Measurements from ENCODE around the gene NRDC. TPM values are rescaled to one million over a fixed set of nuclear protein-coding genes. Genes with fewer than 3 reads are reported as not detected.

NRDC gene
- total RNA-seq, 1 experiment from 2014 or later, result 176 TPM

DNA sequence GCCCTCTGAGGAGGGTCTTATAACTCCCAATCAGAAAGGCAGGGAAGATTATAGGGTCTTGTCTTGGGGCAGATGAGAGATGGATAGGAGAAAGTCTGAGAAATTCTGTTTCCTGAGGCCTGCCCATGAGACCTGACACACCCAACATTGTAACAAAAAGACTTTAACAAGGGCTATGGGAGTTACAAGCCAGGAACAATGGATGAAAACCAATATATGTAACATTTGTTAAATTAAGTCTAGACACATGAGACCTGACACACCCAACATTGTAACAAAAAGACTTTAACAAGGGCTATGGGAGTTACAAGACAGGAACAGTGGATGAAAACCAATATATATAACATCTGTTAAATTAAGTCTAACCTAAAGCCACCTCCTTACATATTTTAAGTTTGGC lies 21.8 kb downstream of the NRDC start:
- Mint-ChIP-seq H3K27me3 (ENCODE audit: insufficient read depth, unreplicated experiment) (no peaks in the 10 kb centered on the region), H3K36me3 (ENCODE audit: insufficient read depth, unreplicated experiment) (peaks cover 31% of the 10 kb centered on the region), H3K27ac (ENCODE audit: low read depth, unreplicated experiment) (no peak overlapping the region), H3K4me3 (ENCODE audit: unreplicated experiment) (no peak overlapping the region), H3K9me3 (ENCODE audit: unreplicated experiment) (no peaks in the 10 kb centered on the region), H3K4me1 (ENCODE audit: insufficient read depth, unreplicated experiment) (no peaks in the 10 kb centered on the region)
- TF ChIP-seq, protein P1, sequence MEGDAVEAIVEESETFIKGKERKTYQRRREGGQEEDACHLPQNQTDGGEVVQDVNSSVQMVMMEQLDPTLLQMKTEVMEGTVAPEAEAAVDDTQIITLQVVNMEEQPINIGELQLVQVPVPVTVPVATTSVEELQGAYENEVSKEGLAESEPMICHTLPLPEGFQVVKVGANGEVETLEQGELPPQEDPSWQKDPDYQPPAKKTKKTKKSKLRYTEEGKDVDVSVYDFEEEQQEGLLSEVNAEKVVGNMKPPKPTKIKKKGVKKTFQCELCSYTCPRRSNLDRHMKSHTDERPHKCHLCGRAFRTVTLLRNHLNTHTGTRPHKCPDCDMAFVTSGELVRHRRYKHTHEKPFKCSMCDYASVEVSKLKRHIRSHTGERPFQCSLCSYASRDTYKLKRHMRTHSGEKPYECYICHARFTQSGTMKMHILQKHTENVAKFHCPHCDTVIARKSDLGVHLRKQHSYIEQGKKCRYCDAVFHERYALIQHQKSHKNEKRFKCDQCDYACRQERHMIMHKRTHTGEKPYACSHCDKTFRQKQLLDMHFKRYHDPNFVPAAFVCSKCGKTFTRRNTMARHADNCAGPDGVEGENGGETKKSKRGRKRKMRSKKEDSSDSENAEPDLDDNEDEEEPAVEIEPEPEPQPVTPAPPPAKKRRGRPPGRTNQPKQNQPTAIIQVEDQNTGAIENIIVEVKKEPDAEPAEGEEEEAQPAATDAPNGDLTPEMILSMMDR (IDR thresholded peaks at IDR 0.05; ENCODE audit: unreplicated experiment), result no peak
- CTCF ChIA-PET, result no interaction called here
- BruUV-seq (replicated peaks), result no TSS peak
- no peak for DNase-seq (ENCODE audit: unreplicated experiment)
- POLR2A ChIA-PET, result interaction anchor here (1.7 kb wide), 1 partner anchor 15 kb away, joined by 3 read pairs; no protein-coding TSS in a partner anchor
- intact Hi-C loops (cut with micrococcal nuclease), result no loop called here

DNA sequence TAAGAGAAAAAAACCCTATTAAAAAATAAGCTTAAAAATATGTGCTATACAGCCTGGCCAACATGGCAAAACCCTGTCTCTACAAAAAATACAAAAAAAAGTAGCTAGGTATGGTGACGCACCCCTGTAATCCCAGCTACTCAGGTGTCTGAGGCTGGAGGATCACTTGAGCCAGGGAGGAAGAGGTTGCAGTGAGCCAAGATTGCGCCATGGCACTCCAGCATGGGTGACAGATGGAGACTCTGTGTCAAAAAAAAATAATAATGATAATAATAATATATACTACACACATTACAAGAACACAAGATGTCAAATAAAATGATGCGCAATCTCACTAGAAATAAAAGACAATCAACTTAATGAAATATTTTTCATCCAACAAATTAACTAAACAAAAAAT lies 22.9 kb downstream of the NRDC start:
- intact Hi-C loops (cut with micrococcal nuclease), result no loop called here
- TF ChIP-seq, protein P1 (IDR thresholded peaks at IDR 0.05; ENCODE audit: unreplicated experiment), result no peak
- Mint-ChIP-seq H3K36me3 (ENCODE audit: insufficient read depth, unreplicated experiment) (peaks cover 33% of the 10 kb centered on the region), H3K4me3 (ENCODE audit: unreplicated experiment) (no peak overlapping the region), H3K27me3 (ENCODE audit: insufficient read depth, unreplicated experiment) (no peaks in the 10 kb centered on the region), H3K9me3 (ENCODE audit: unreplicated experiment) (no peaks in the 10 kb centered on the region), H3K27ac (ENCODE audit: low read depth, unreplicated experiment) (no peak overlapping the region), H3K4me1 (ENCODE audit: insufficient read depth, unreplicated experiment) (peaks cover 4% of the 10 kb centered on the region)
- CTCF ChIA-PET, result interaction anchor here (0.6 to 0.7 kb wide), 2 partner anchors 30 to 32 kb away, joined by 3 read pairs; no protein-coding TSS in a partner anchor
- POLR2A ChIA-PET, result interaction anchor here (0.6 to 1.2 kb wide), 6 partner anchors 9 to 218 kb away, joined by 3 to 4 read pairs (median 3); no protein-coding TSS in a partner anchor
- BruUV-seq (replicated peaks), result no TSS peak
- DNase-seq (ENCODE audit: unreplicated experiment), result no peak

DNA sequence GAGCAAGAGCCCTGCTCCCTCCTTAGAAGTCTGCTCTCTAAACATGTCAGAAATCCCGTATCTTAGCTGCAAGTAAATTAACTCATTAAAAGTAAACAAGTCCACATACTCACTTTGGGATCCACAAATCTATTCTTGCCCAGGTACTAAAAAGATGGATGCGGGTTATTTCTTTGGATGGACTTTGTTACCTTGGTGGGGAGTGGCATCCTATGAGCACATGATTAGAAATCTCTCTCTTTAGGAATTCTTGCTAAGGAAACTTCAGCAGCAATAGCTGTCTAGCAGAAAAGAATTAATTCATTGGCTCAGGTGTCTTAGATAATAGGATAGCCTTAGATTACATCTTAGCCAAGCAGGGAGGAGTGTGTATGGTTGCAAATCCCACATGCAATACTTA lies 25.2 kb downstream of the NRDC start:
- Mint-ChIP-seq H3K27ac (ENCODE audit: low read depth, unreplicated experiment) (no peak overlapping the region), H3K36me3 (ENCODE audit: insufficient read depth, unreplicated experiment) (peaks cover 34% of the 10 kb centered on the region), H3K4me3 (ENCODE audit: unreplicated experiment) (no peak overlapping the region), H3K9me3 (ENCODE audit: unreplicated experiment) (no peaks in the 10 kb centered on the region), H3K4me1 (ENCODE audit: insufficient read depth, unreplicated experiment) (peaks cover 6% of the 10 kb centered on the region), H3K27me3 (ENCODE audit: insufficient read depth, unreplicated experiment) (no peaks in the 10 kb centered on the region)
- intact Hi-C loops (cut with micrococcal nuclease), result no loop called here
- ChIA-PET POLR2A (no interaction called here), CTCF (interaction anchor here (0.7 kb wide), 1 partner anchor 50 kb away, joined by 3 read pairs; no protein-coding TSS in a partner anchor)
- no peak for DNase-seq (ENCODE audit: unreplicated experiment)
- TF ChIP-seq, protein P1 (IDR thresholded peaks at IDR 0.05; ENCODE audit: unreplicated experiment), result no peak
- no TSS peak for BruUV-seq (replicated peaks)

DNA sequence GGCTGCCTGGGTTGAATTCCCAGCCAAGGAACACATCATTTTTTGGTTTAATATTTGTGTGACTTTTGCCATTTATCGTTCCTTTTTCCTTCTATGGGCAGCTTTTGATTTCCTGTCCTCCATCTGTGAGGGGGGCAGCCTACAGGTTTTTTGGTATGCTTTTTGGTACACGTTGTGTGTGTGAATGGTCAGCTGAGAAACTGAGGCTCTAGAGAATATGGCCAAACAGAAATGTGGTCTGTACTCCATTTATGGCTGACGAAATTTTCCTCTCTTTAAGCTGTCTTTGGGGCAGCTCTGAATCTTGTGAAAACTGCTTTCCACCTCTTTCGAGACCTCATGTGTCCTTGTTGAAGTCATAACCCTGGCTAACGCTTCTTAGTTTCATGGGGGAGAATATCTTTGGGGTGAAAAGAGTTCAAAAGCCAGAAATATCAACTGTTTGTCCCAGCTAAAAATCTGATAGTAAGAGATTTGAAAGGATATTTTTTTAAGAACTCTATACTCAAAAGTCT lies 26.6 kb downstream of the NRDC start:
- H3K4me1 Mint-ChIP-seq (ENCODE audit: insufficient read depth, unreplicated experiment), result peaks cover 6% of the 10 kb centered on the region
- CTCF ChIA-PET, result interaction anchor here (0.6 kb wide), 1 partner anchor 71 kb away, joined by 4 read pairs; no protein-coding TSS in a partner anchor
- TF ChIP-seq, protein P1 (IDR thresholded peaks at IDR 0.05; ENCODE audit: unreplicated experiment), result no peak
- H3K27ac Mint-ChIP-seq (ENCODE audit: low read depth, unreplicated experiment), result no peak overlapping the region
- H3K36me3 Mint-ChIP-seq (ENCODE audit: insufficient read depth, unreplicated experiment), result peaks cover 34% of the 10 kb centered on the region
- intact Hi-C loops (cut with micrococcal nuclease), result no loop called here
- no peaks in the 10 kb centered on the region for H3K27me3 Mint-ChIP-seq (ENCODE audit: insufficient read depth, unreplicated experiment)
- no peak for DNase-seq (ENCODE audit: unreplicated experiment)
- H3K4me3 Mint-ChIP-seq (ENCODE audit: unreplicated experiment), result no peak overlapping the region
- H3K9me3 Mint-ChIP-seq (ENCODE audit: unreplicated experiment), result no peaks in the 10 kb centered on the region
- POLR2A ChIA-PET, result interaction anchor here (0.6 to 1.1 kb wide), 4 partner anchors 10 to 28 kb away, joined by 3 read pairs; no protein-coding TSS in a partner anchor
- no TSS peak for BruUV-seq (replicated peaks)
